ENCODE data around the gene REEP1.
"Not testable (repeated sequence)": the region's sequence is repeated elsewhere in the genome, so short reads cannot be mapped to it uniquely, and the experiment has no call there.

REEP1 gene

GRCh38 chr2:86283411-86284030 lies 53.9 kb downstream of the REEP1 start:
- peak; percentile 12 for DNase-seq (ENCODE audit: low read depth)

- no peak for DNase-seq (ENCODE audit: low read depth)
Observed at GRCh38 chr2:86281066-86281700, 56.2 kb downstream of the REEP1 start.

- DNase-seq (ENCODE audit: low read depth): peak; percentile 53
Observed at GRCh38 chr2:86280191-86280667, 57.2 kb downstream of the REEP1 start.

GRCh38 chr2:86275962-86276361 lies 61.5 kb downstream of the REEP1 start:
- no peak for DNase-seq (ENCODE audit: low read depth)

- no peak for DNase-seq (ENCODE audit: low read depth)
Observed at GRCh38 chr2:86275384-86275799, 62.0 kb downstream of the REEP1 start.

GRCh38 chr2:86274918-86275275 lies 62.5 kb downstream of the REEP1 start:
- no peak for DNase-seq (ENCODE audit: low read depth)

- peak; percentile 65 for DNase-seq (ENCODE audit: low read depth)
Observed at GRCh38 chr2:86274265-86274917, 63.0 kb downstream of the REEP1 start.

GRCh38 chr2:86272111-86272510 lies 65.3 kb downstream of the REEP1 start:
- no peak for DNase-seq (ENCODE audit: low read depth)

GRCh38 chr2:86271248-86271647 lies 66.2 kb downstream of the REEP1 start:
- no peak for DNase-seq (ENCODE audit: low read depth)

- no peak for DNase-seq (ENCODE audit: low read depth)
Observed at GRCh38 chr2:86263956-86264355, 73.5 kb downstream of the REEP1 start.

GRCh38 chr2:86260978-86261377 lies 76.4 kb downstream of the REEP1 start:
- no peak for DNase-seq (ENCODE audit: low read depth)

- no peak for DNase-seq (ENCODE audit: low read depth)
Observed at GRCh38 chr2:86258106-86258505, 79.3 kb downstream of the REEP1 start.

- DNase-seq (ENCODE audit: low read depth): no peak
Observed at GRCh38 chr2:86256982-86257381, 80.4 kb downstream of the REEP1 start.

GRCh38 chr2:86256300-86256699 lies 81.1 kb downstream of the REEP1 start:
- DNase-seq (ENCODE audit: low read depth): no peak

GRCh38 chr2:86254576-86255538 lies 82.6 kb downstream of the REEP1 start:
- no peak for DNase-seq (ENCODE audit: low read depth)

GRCh38 chr2:86253424-86253823 lies 84.0 kb downstream of the REEP1 start:
- DNase-seq (ENCODE audit: low read depth): no peak

- DNase-seq (ENCODE audit: low read depth): no peak
Observed at GRCh38 chr2:86251840-86252266, 85.6 kb downstream of the REEP1 start.

GRCh38 chr2:86249579-86250391 lies 87.6 kb downstream of the REEP1 start:
- peak; percentile 56 for DNase-seq (ENCODE audit: low read depth)

- DNase-seq (ENCODE audit: low read depth): no peak
Observed at GRCh38 chr2:86249176-86249575, 88.2 kb downstream of the REEP1 start.

GRCh38 chr2:86245222-86245621 lies 92.2 kb downstream of the REEP1 start:
- DNase-seq (ENCODE audit: low read depth): not testable (repeated sequence)

- DNase-seq (ENCODE audit: low read depth): not testable (repeated sequence)
Observed at GRCh38 chr2:86244781-86245180, 92.6 kb downstream of the REEP1 start.
